Measurements from ENCODE around the gene RAP2B.

GRCh38 chr3:153158961-153159735 is 2.9 kb upstream of the RAP2B start:
- TF ChIP-seq CTCF (IDR thresholded peaks at IDR 0.05; ENCODE audit: low read depth, low read length) (no peak), EZH2phosphoT487 (IDR thresholded peaks at IDR 0.05; ENCODE audit: low read depth) (no peak)

Data from OCI-LY3 (cell line).